Measurements from ENCODE around the gene SV2B.

GRCh38 chr15:91252322-91252721 is 152.3 kb downstream of the SV2B start:
- TF ChIP-seq, protein P1, sequence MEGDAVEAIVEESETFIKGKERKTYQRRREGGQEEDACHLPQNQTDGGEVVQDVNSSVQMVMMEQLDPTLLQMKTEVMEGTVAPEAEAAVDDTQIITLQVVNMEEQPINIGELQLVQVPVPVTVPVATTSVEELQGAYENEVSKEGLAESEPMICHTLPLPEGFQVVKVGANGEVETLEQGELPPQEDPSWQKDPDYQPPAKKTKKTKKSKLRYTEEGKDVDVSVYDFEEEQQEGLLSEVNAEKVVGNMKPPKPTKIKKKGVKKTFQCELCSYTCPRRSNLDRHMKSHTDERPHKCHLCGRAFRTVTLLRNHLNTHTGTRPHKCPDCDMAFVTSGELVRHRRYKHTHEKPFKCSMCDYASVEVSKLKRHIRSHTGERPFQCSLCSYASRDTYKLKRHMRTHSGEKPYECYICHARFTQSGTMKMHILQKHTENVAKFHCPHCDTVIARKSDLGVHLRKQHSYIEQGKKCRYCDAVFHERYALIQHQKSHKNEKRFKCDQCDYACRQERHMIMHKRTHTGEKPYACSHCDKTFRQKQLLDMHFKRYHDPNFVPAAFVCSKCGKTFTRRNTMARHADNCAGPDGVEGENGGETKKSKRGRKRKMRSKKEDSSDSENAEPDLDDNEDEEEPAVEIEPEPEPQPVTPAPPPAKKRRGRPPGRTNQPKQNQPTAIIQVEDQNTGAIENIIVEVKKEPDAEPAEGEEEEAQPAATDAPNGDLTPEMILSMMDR (IDR thresholded peaks at IDR 0.05): no peak
- no peak for TF ChIP-seq ZFX (IDR thresholded peaks at IDR 0.05; ENCODE audit: borderline replicate concordance)

Data from 22Rv1 (cell line).